Loucy (cell line): ENCODE measurements around the gene RIC3.

Source experiments
- H2AFZ ChIP-seq: fragments of 200-600 bp; sonication (generic); 2 replicates; pipeline ENCODE4 v1.6.0; 2016; ENCODE audit warnings: antibody characterized with exemption, mild to moderate bottlenecking, low read length, moderate library complexity
- H3F3A ChIP-seq: fragments of 200-600 bp; 2 replicates; pipeline ENCODE4 v1.6.0; 2016; ENCODE audit warnings: antibody characterized with exemption, low read depth, mild to moderate bottlenecking
- H3K27me3 ChIP-seq: fragments of 200-600 bp; sonication (generic); 2 replicates; pipeline ENCODE4 v1.6.1; 2014; ENCODE audit warnings: low read length, mild to moderate bottlenecking; ENCODE audit not compliant: insufficient read depth, poor library complexity, severe bottlenecking
- H3K36me3 ChIP-seq: fragments of 200-600 bp; sonication (generic); 2 replicates; pipeline ENCODE4 v1.6.1; 2016; ENCODE audit warnings: low read length; ENCODE audit not compliant: insufficient read depth
- H3K4me1 ChIP-seq: fragments of 200-600 bp; sonication (generic); 2 replicates; pipeline ENCODE4 v1.5.1; 2014; ENCODE audit warnings: low read length, mild to moderate bottlenecking; ENCODE audit not compliant: insufficient read depth, poor library complexity, severe bottlenecking
- H3K4me2 ChIP-seq: fragments of 200-600 bp; sonication (generic); 2 replicates; pipeline ENCODE4 v1.6.0; 2014; ENCODE audit warnings: antibody characterized with exemption, low read length, low read depth, mild to moderate bottlenecking; ENCODE audit not compliant: poor library complexity, severe bottlenecking
- H3K4me3 ChIP-seq: fragments of 200-600 bp; sonication (generic); 2 replicates; pipeline ENCODE4 v1.5.1; 2014; ENCODE audit warnings: low read length, mild to moderate bottlenecking, mixed read lengths; ENCODE audit not compliant: poor library complexity, severe bottlenecking
- H3K79me2 ChIP-seq: fragments of 200-600 bp; sonication (generic); 2 replicates; pipeline ENCODE4 v1.6.1; 2014; ENCODE audit warnings: low read length; ENCODE audit not compliant: insufficient read depth
- H3K9ac ChIP-seq: fragments of 200-600 bp; sonication (generic); 2 replicates; pipeline ENCODE4 v1.6.0; 2014; ENCODE audit warnings: mild to moderate bottlenecking, low read depth, low read length, moderate library complexity; ENCODE audit not compliant: poor library complexity, severe bottlenecking
- H3K9me2 ChIP-seq: fragments of 200-600 bp; sonication (generic); replicated peaks from 2 replicates; pipeline ENCODE4 v1.6.1; 2016; ENCODE audit warnings: low read depth, low read length, mixed read lengths
- H3K9me3 ChIP-seq: fragments of 200-600 bp; sonication (generic); 2 replicates; pipeline ENCODE4 v1.6.1; 2014; ENCODE audit warnings: mild to moderate bottlenecking, antibody characterized with exemption, low read length, low read depth; ENCODE audit not compliant: insufficient read depth
- H4K20me1 ChIP-seq: fragments of 200-600 bp; sonication (generic); 2 replicates; pipeline ENCODE4 v1.6.0; 2014; ENCODE audit warnings: antibody characterized with exemption, low read length, mild to moderate bottlenecking; ENCODE audit not compliant: insufficient read depth, poor library complexity, severe bottlenecking
- EZH2phosphoT487 ChIP-seq: fragments of 200-600 bp; IDR thresholded peaks from 2 replicates; pipeline ENCODE4 v1.6.1; 2018; ENCODE audit warnings: antibody characterized with exemption, mild to moderate bottlenecking, moderate library complexity, borderline replicate concordance
- TF ChIP-seq, protein P1 (sequence below): fragments of 200-600 bp; sonication (generic); conservative IDR thresholded peaks from 2 replicates; pipeline ENCODE4 v1.5.1; 2014; ENCODE audit warnings: mild to moderate bottlenecking, antibody characterized with exemption, low read length

RIC3 gene

GRCh38 chr11:8084352-8084751, 84.5 kb downstream of the RIC3 start:
- Histone ChIP-seq H3K9me3 (no peaks in the 10 kb centered on the region), H3K4me3 (no peak overlapping the region), H3K36me3 (no peaks in the 10 kb centered on the region), H3F3A (no peaks in the 10 kb centered on the region), H2AFZ (no peak overlapping the region), H3K4me1 (no peaks in the 10 kb centered on the region), H3K9ac (no peak overlapping the region), H3K9me2 (no peaks in the 10 kb centered on the region), H3K79me2 (no peaks in the 10 kb centered on the region), H3K4me2 (no peak overlapping the region), H4K20me1 (no peaks in the 10 kb centered on the region), H3K27me3 (no peaks in the 10 kb centered on the region)
- no peak for TF ChIP-seq EZH2phosphoT487
- TF ChIP-seq, protein P1, sequence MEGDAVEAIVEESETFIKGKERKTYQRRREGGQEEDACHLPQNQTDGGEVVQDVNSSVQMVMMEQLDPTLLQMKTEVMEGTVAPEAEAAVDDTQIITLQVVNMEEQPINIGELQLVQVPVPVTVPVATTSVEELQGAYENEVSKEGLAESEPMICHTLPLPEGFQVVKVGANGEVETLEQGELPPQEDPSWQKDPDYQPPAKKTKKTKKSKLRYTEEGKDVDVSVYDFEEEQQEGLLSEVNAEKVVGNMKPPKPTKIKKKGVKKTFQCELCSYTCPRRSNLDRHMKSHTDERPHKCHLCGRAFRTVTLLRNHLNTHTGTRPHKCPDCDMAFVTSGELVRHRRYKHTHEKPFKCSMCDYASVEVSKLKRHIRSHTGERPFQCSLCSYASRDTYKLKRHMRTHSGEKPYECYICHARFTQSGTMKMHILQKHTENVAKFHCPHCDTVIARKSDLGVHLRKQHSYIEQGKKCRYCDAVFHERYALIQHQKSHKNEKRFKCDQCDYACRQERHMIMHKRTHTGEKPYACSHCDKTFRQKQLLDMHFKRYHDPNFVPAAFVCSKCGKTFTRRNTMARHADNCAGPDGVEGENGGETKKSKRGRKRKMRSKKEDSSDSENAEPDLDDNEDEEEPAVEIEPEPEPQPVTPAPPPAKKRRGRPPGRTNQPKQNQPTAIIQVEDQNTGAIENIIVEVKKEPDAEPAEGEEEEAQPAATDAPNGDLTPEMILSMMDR, result no peak

DNA sequence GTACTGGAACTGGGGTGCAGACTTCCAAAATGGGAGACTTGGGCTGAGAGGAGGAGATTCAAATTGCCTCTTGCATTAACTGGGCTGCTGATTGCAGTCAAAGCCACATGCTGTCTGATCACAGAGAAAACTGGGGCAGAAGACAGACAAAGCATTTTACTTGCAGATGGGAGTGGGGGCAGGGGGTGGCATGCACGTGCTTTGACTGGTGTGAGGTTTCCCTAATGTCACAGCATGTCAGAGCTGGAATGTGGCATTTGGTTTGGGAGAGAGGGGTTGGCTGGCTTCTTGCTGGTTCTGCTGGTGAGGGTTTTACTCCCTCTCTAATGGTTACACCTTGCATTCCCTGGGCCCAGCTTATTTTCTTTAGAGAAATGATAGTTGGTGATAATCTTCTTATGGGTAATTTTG, 84.9 kb downstream of the RIC3 start:
- no peaks in the 10 kb centered on the region for H3K36me3 ChIP-seq
- no peaks in the 10 kb centered on the region for H3K9me2 ChIP-seq
- H3F3A ChIP-seq, result no peaks in the 10 kb centered on the region
- H3K4me3 ChIP-seq, result no peak overlapping the region
- no peaks in the 10 kb centered on the region for H3K79me2 ChIP-seq
- H3K4me2 ChIP-seq, result no peak overlapping the region
- no peak overlapping the region for H2AFZ ChIP-seq
- no peaks in the 10 kb centered on the region for H3K27me3 ChIP-seq
- H3K4me1 ChIP-seq, result no peaks in the 10 kb centered on the region
- H3K9ac ChIP-seq, result no peak overlapping the region
- no peak for TF ChIP-seq EZH2phosphoT487
- TF ChIP-seq, protein P1, result no peak
- H4K20me1 ChIP-seq, result no peaks in the 10 kb centered on the region
- no peaks in the 10 kb centered on the region for H3K9me3 ChIP-seq

DNA sequence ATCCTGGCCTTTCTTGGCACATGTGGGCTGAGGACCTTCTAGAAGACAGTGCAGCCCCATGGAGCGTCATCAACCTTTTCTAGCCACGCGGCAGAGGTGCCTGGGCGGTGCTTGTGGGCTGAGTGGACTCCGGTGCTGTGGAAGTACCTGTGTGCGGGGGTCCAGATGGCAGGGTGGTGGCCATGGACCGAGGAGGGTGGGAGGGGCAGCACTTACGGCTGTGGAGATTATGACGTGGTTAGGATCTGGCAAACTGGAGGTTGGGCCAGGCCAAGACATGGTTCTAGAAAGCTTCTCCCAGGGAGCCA, 85.8 kb downstream of the RIC3 start:
- no peaks in the 10 kb centered on the region for H3K4me1 ChIP-seq
- H3K4me2 ChIP-seq, result no peak overlapping the region
- H3K4me3 ChIP-seq, result no peak overlapping the region
- no peaks in the 10 kb centered on the region for H3K79me2 ChIP-seq
- no peaks in the 10 kb centered on the region for H3K27me3 ChIP-seq
- no peaks in the 10 kb centered on the region for H3K9me2 ChIP-seq
- TF ChIP-seq EZH2phosphoT487, result no peak
- TF ChIP-seq, protein P1, result no peak
- H3F3A ChIP-seq, result no peaks in the 10 kb centered on the region
- no peaks in the 10 kb centered on the region for H3K36me3 ChIP-seq
- H3K9me3 ChIP-seq, result no peaks in the 10 kb centered on the region
- H4K20me1 ChIP-seq, result no peaks in the 10 kb centered on the region
- H2AFZ ChIP-seq, result no peak overlapping the region
- no peak overlapping the region for H3K9ac ChIP-seq
